Ishikawa (cell line): Measurements from ENCODE around the gene LEPROT.

Experiments used
- EP300 ChIP-seq: IDR thresholded peaks from 2 replicates; pipeline ENCODE4 v1.6.1; 2012; ENCODE audit warnings: borderline replicate concordance
- RAD21 ChIP-seq: IDR thresholded peaks from 2 replicates; pipeline ENCODE4 v1.6.1; 2012; ENCODE audit warnings: low read depth
- TAF1 ChIP-seq: IDR thresholded peaks from 2 replicates; pipeline ENCODE4 v1.6.1; 2012; ENCODE audit warnings: low read depth, mild to moderate bottlenecking
- YY1 ChIP-seq: IDR thresholded peaks from 2 replicates; pipeline ENCODE4 v1.6.1; 2012; ENCODE audit warnings: low read depth
- ZBTB7A ChIP-seq: IDR thresholded peaks from 2 replicates; pipeline ENCODE4 v1.6.1; 2012; ENCODE audit warnings: low read depth
- TF ChIP-seq, protein P1 (sequence below): IDR thresholded peaks from 2 replicates; pipeline ENCODE4 v1.6.1; 2012
- TF ChIP-seq, protein P2 (sequence below): IDR thresholded peaks from 2 replicates; pipeline ENCODE4 v1.6.1; 2012; ENCODE audit warnings: low read depth, mild to moderate bottlenecking

DNA sequence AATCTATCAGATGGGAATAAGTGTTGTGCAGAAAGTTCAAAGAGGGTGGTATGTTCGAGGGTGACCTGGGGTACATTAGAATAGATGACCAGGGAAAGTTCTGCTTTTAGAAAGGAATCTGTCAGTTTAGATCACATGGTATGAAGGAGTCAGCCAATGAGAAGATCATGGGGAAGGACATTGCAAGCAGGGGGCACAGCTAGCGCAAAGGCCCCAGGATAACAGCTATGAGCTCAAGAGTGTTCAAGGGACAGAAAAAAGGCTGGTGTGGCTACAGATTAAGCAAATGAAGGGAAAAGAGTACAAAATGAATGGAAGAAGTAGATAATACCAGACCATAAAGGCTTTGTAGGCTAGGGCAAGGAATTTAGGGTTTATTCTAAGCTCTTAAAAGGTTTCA lies 8.6 kb downstream of the LEPROT start:
- TF ChIP-seq, protein P1, sequence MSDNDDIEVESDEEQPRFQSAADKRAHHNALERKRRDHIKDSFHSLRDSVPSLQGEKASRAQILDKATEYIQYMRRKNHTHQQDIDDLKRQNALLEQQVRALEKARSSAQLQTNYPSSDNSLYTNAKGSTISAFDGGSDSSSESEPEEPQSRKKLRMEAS = no peak
- TF ChIP-seq TAF1 = no peak
- TF ChIP-seq, protein P2, sequence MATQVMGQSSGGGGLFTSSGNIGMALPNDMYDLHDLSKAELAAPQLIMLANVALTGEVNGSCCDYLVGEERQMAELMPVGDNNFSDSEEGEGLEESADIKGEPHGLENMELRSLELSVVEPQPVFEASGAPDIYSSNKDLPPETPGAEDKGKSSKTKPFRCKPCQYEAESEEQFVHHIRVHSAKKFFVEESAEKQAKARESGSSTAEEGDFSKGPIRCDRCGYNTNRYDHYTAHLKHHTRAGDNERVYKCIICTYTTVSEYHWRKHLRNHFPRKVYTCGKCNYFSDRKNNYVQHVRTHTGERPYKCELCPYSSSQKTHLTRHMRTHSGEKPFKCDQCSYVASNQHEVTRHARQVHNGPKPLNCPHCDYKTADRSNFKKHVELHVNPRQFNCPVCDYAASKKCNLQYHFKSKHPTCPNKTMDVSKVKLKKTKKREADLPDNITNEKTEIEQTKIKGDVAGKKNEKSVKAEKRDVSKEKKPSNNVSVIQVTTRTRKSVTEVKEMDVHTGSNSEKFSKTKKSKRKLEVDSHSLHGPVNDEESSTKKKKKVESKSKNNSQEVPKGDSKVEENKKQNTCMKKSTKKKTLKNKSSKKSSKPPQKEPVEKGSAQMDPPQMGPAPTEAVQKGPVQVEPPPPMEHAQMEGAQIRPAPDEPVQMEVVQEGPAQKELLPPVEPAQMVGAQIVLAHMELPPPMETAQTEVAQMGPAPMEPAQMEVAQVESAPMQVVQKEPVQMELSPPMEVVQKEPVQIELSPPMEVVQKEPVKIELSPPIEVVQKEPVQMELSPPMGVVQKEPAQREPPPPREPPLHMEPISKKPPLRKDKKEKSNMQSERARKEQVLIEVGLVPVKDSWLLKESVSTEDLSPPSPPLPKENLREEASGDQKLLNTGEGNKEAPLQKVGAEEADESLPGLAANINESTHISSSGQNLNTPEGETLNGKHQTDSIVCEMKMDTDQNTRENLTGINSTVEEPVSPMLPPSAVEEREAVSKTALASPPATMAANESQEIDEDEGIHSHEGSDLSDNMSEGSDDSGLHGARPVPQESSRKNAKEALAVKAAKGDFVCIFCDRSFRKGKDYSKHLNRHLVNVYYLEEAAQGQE = no peak
- TF ChIP-seq ZBTB7A = no peak
- no peak for TF ChIP-seq EP300
- no peak for TF ChIP-seq RAD21
- TF ChIP-seq YY1 = no peak
